ENCODE measurements around the gene GDF15.

GDF15 gene

GRCh38 chr19:18423258-18424020, 37.5 kb downstream of the GDF15 start:
- ATAC-seq: no peak

GRCh38 chr19:18424122-18424889, 38.3 kb downstream of the GDF15 start:
- TF ChIP-seq ZNF565 (CRISPR knock-in tag; conservative IDR thresholded peaks at IDR 0.05; ENCODE audit: low read depth) (no peak), CSRNP3 (CRISPR knock-in tag; IDR thresholded peaks at IDR 0.05) (no peak), ZFP30 (CRISPR knock-in tag; IDR thresholded peaks at IDR 0.05) (no peak), CSDC2 (CRISPR knock-in tag; IDR thresholded peaks at IDR 0.05) (no peak)
- ATAC-seq: no peak

More at GRCh38 chr19:18423258-18424020, 37.5 kb downstream of the GDF15 start:
- TF ChIP-seq RARB (CRISPR knock-in tag; IDR thresholded peaks at IDR 0.05) (no peak), ZFP3 (CRISPR knock-in tag; IDR thresholded peaks at IDR 0.05) (no peak), TCF4 (CRISPR knock-in tag; IDR thresholded peaks at IDR 0.05; ENCODE audit: borderline replicate concordance) (no peak), PPARA (CRISPR knock-in tag; IDR thresholded peaks at IDR 0.05; ENCODE audit: borderline replicate concordance) (no peak), OSR1 (CRISPR knock-in tag; IDR thresholded peaks at IDR 0.05) (no peak)

- TF ChIP-seq GLIS3 (CRISPR knock-in tag; IDR thresholded peaks at IDR 0.05) (no peak), ZFP30 (CRISPR knock-in tag; IDR thresholded peaks at IDR 0.05) (no peak), ZNF565 (CRISPR knock-in tag; conservative IDR thresholded peaks at IDR 0.05; ENCODE audit: low read depth) (no peak), BACH2 (CRISPR knock-in tag; IDR thresholded peaks at IDR 0.05; ENCODE audit: borderline replicate concordance) (no peak), CSRNP3 (CRISPR knock-in tag; IDR thresholded peaks at IDR 0.05) (no peak), ESRRG (CRISPR knock-in tag; IDR thresholded peaks at IDR 0.05) (no peak), ZNF8 (CRISPR knock-in tag; IDR thresholded peaks at IDR 0.05) (no peak), ZC3H10 (CRISPR knock-in tag; IDR thresholded peaks at IDR 0.05) (no peak)
- no peak for ATAC-seq
Measured at GRCh38 chr19:18424890-18425514, 39.0 kb downstream of the GDF15 start.

- ATAC-seq: peak; percentile 62
- TF ChIP-seq ISL1 (CRISPR knock-in tag; IDR thresholded peaks at IDR 0.05): no peak
- no peak for TF ChIP-seq TOX (CRISPR knock-in tag; IDR thresholded peaks at IDR 0.05; ENCODE audit: borderline replicate concordance)
- no peak for TF ChIP-seq POU6F1 (CRISPR knock-in tag; IDR thresholded peaks at IDR 0.05; ENCODE audit: borderline replicate concordance, low read depth)
- TF ChIP-seq GLIS3 (CRISPR knock-in tag; IDR thresholded peaks at IDR 0.05): no peak
- no peak for TF ChIP-seq CREB5 (CRISPR knock-in tag; IDR thresholded peaks at IDR 0.05; ENCODE audit: low read depth)
- TF ChIP-seq CSRNP3 (CRISPR knock-in tag; IDR thresholded peaks at IDR 0.05): no peak
- TF ChIP-seq PATZ1 (CRISPR knock-in tag; IDR thresholded peaks at IDR 0.05; ENCODE audit: borderline replicate concordance): no peak
- TF ChIP-seq ZNF70 (CRISPR knock-in tag; IDR thresholded peaks at IDR 0.05): no peak
Measured at GRCh38 chr19:18425515-18426415, 39.8 kb downstream of the GDF15 start.

Measured in SK-N-SH treated with all-trans-retinoic acid at 6 μM for 48 hours (cell line).